CD1c-positive myeloid dendritic cell (primary cell): ENCODE data around the gene PRKN.
"Not testable (repeated sequence)": the region's sequence is repeated elsewhere in the genome, so short reads cannot be mapped to it uniquely, and the experiment has no call there.

Experiments
- DNase-seq: peaks from one replicate; pipeline ENCODE4 v3.0.0-alpha.2; 2016; ENCODE audit errors: extremely low spot score

PRKN gene

GRCh38 chr6:161354276-161354840, 1373.2 kb downstream of the PRKN start:
- no peak for DNase-seq

GRCh38 chr6:161353208-161353613, 1374.4 kb downstream of the PRKN start:
- peak; percentile 35 for DNase-seq

GRCh38 chr6:161351858-161352257, 1375.7 kb downstream of the PRKN start:
- DNase-seq = peak; percentile 46

GRCh38 chr6:161349886-161350285, 1377.7 kb downstream of the PRKN start:
- DNase-seq = no peak

- DNase-seq = no peak
These were observed 1379.0 kb downstream of the PRKN start for GRCh38 chr6:161348628-161348994.

- no peak for DNase-seq
These were observed 1379.5 kb downstream of the PRKN start for GRCh38 chr6:161347988-161348627.

- DNase-seq = no peak
These were observed 1380.4 kb downstream of the PRKN start for GRCh38 chr6:161347125-161347524.

- DNase-seq = no peak
These were observed 1380.8 kb downstream of the PRKN start for GRCh38 chr6:161346717-161347116.

- DNase-seq = no peak
These were observed 1382.9 kb downstream of the PRKN start for GRCh38 chr6:161344626-161345025.

GRCh38 chr6:161342039-161342438, 1385.5 kb downstream of the PRKN start:
- no peak for DNase-seq

GRCh38 chr6:161341638-161342037, 1385.9 kb downstream of the PRKN start:
- DNase-seq = no peak

GRCh38 chr6:161338015-161338414, 1389.6 kb downstream of the PRKN start:
- no peak for DNase-seq

GRCh38 chr6:161336479-161336878, 1391.1 kb downstream of the PRKN start:
- DNase-seq = no peak

GRCh38 chr6:161333410-161333809, 1394.2 kb downstream of the PRKN start:
- DNase-seq = no peak

GRCh38 chr6:161331402-161332081, 1396.0 kb downstream of the PRKN start:
- not testable (repeated sequence) for DNase-seq

GRCh38 chr6:161327360-161327953, 1400.1 kb downstream of the PRKN start:
- no peak for DNase-seq

GRCh38 chr6:161319231-161319630, 1408.3 kb downstream of the PRKN start:
- DNase-seq = no peak

- no peak for DNase-seq
These were observed 1409.1 kb downstream of the PRKN start for GRCh38 chr6:161318456-161318855.

- no peak for DNase-seq
These were observed 1411.0 kb downstream of the PRKN start for GRCh38 chr6:161316531-161316930.

- not testable (repeated sequence) for DNase-seq
These were observed 1412.2 kb downstream of the PRKN start for GRCh38 chr6:161315246-161315917.

- DNase-seq = not testable (repeated sequence)
These were observed 1412.9 kb downstream of the PRKN start for GRCh38 chr6:161314541-161315245.
